NCI-H2196 (cell line): ENCODE measurements around the gene CMTM1.
"Not testable (repeated sequence)": the region's sequence is repeated elsewhere in the genome, so short reads cannot be mapped to it uniquely, and the experiment has no call there.

Experiments
- DNase-seq: peaks from one replicate; lab custom pipeline; 2025; ENCODE audit not compliant: unreplicated experiment; lab: John Stamatoyannopoulos, UW

CMTM1 gene

GRCh38 chr16:66561381-66562080 lies 4.7 kb upstream of the CMTM1 start:
- DNase-seq, result no peak

DNA sequence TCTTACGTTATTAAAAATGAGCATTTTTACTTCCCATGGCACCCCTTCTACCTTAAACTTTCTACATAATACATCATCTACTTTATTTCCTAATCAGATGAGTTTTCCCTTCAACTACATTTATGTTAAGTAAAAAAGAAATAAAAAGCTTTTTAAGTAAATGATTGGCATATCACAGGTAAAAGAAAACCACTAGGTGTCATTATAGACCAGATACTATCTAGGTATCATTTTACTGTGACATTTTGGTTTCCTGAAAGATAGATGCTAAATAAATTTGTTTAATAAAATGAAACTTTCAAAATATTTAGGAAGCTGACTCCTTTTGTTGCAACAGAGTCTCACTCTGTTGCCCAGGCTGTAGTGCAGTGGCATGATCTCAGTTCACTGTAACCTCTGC lies 3.8 kb upstream of the CMTM1 start:
- DNase-seq, result no peak

DNA sequence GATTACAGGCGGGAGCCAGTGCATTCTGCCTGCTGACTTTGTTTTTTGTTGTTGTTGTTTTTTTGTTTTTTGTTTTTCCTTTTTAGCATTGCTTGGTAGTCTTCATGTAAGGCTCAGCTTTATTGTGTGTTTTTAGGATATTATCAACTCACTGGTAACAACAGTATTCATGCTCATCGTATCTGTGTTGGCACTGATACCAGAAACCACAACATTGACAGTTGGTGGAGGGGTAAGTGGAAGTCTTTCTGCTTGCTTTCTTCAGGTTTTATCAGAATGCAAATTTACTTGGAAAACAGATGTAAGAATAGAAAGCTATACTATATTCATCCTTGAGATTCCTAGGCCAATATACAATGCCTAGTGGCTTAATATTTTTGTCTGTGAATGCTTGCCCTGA lies 3.3 kb upstream of the CMTM1 start:
- DNase-seq, result no peak

DNA sequence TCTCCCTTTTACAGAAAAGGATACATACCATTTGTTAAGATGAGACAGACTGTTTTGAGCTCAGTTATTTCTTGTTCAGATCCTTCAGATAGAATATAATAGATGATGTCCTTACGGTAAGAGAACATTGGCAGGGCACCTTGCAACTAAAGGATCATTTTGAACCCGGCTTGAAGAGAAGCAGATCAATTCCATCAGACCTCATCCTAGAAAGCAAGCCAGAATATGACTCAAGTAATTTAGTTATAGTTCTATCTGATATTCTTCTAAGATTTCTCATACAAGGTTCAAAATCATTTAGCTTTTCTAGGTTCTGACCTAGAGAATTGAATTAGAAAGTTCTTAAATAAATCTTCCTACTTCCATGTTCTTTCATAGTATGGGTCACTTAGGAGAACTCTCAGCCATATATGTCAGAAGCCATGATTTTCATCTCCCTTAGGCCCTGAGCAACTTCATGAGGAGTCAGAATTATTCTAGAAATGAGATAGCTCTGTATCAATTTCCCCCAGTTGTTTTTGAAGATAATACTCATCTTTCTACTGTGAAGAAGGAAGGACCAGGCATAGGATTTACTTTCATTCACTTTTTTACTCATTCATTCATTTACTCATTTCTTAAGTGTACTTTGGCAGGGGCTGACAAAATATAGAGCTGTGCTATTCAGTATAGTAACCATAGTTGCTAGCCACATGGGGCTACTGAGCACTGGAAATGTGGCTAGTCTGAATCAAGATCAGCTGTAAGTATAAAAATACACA lies 2.5 kb upstream of the CMTM1 start:
- no peak for DNase-seq

DNA sequence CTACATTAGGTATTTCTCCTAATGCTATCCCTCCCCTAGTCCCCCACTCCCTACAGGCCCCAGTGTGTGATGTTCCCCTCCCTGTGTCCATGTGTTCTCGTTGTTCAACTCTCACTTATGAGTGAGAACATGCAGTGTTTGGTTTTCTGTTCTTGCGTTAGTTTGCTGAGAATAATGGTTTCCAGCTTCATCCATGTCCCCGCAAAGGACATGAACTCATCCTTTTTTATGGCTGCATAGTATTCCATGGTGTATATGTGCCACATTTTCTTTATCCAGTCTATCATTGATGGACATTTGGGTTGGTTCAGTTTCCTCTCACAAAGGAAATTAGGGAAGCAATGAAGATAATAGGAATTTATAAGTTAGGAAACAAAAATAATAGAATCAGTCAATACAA lies 1.0 kb downstream of the CMTM1 start:
- DNase-seq, result not testable (repeated sequence)

GRCh38 chr16:66568355-66568754 lies 2.1 kb downstream of the CMTM1 start:
- no peak for DNase-seq

GRCh38 chr16:66569131-66569530 lies 2.9 kb downstream of the CMTM1 start:
- DNase-seq, result no peak

DNA sequence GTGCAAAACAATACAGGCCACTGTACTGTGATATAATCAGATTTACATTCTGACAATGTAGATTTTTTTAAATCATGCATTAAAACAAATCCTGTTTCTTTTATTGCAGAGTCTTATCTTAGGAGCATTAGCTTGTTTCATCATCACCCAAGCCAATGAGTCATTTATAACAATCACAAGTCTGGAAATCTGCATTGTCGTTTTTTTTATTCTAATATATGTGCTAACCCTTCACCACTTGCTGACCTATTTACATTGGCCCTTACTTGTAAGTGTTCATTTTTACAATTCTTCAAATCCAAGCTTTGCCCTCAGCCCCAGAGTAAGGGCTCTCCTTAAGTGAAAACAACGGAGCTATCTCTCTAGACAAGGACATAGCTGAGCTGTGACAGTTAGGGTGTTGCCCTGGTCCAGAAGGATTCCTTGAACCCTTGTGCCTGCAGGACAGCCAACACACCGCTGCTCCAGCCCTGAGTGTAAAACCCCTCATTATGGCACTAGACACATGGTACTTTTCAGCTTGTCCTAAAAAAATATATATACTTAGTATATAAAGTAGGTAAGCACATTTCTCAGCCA lies 3.7 kb downstream of the CMTM1 start:
- DNase-seq, result no peak

GRCh38 chr16:66572356-66572755 lies 6.1 kb downstream of the CMTM1 start:
- no peak for DNase-seq

DNA sequence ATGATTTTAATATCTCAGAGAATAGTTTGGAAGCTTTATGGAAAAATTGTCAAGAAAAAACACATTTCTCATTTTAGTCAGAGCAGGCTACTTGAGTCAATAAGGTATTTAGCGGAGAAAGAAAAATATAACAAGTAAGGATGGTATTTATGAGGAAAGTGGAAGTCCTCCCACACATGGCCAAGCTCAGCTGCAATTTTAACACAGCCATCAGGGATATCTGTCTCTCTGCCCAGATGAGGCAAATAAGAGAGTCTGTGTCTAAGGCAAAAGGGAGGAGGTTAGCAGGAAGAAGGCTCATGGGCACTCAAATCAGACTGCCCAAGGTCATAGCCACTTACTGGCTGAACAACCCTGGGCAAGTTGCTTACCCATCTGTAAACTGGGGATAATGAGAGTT lies 7.8 kb downstream of the CMTM1 start:
- DNase-seq, result no peak

GRCh38 chr16:66574531-66574930 lies 8.3 kb downstream of the CMTM1 start:
- no peak for DNase-seq

GRCh38 chr16:66575060-66575459 lies 8.8 kb downstream of the CMTM1 start:
- no peak for DNase-seq

DNA sequence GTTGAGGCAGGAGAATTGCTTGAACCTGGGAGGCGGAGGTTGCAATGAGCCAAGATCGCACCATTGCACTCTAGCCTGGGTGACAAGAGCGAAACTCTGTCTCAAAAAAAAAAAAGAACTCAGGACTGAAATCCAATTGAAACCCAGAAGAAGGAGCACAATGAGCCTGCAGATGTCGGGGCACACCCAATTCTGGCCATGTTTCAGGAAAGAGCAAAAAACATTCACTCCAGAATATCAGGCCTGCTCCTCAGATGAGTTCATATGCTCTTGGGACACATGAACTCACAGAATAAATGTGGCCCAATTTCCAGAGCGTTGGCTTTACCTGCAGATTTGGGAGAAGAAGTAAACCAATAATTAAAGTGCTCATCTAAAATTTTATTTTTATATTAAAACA lies 10.1 kb downstream of the CMTM1 start:
- no peak for DNase-seq

DNA sequence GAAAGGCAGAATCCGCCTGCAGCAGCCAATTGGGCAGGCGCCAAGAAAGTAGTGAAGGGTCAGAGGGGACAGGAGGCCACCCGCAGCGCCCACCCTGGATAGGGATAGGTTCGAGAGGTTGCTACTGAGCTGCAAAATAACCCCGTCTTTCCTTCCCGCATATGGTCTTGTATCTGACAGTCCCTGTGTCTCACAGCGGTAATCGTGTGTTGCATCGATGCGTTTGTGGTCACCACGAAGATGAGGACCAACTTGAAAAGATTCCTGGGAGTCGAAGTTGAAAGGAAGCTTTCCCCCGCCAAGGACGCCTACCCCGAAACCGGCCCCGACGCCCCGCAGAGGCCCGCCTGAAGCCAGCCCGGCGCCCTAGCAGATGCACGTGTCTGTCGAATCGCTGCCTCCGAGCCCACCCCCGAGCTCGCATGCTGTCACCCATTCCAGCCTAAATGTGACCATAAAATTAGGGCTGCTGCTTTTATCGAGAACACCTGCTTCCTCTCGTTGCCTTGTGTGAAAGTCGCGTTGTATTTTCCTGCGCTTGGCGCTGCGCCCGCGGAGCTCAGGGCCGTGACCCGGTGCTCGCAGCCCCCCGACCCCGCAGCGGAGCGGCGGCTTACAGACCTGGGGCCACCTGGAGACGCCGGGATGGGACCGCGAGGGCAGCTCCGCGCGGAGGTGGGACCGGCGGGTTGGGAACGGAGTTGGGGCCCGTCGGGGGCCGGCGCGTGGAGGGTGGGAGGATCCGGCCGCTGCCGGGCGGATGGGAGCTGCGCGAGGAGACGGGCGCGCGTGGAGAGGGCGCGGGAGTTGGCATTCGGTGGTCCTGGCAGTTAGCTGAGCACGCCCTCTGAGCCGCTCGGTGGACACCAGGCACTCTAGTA lies 12.7 kb downstream of the CMTM1 start, which contains the start of gene CMTM2:
Gene CMTM2, plus strand, starts transcription at position 813 of the 881 bp plus-strand sequence. CDS start 145 bp downstream, outside the sequence.
- no peak for DNase-seq

DNA sequence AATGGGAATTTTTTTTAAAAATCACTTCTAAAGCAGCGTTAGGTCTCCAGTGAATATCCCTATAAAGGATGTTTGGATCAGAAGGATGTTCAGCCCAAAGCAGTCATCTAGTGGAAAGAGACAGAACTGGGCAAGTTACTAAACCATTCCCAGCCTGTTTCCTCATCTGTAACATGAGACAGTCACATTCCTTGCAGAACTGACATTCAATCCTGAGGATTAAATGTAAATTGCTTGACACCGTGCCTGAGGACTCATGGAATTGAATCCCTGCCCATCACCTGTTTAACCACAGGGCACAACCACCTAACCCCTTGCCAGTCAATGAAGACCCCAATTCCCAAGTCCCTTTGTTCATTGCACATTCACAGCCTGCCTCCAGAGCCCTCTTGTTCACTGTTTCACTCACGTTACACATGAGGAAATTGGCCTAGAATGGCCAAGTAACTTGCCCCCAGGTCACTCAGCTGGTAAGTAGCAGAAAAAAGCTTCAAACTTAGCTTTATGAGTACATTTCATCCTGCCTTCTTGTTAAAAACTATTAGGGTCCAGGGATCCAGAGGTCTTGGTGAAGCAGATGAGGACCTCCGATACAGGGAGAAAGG lies 14.5 kb downstream of the CMTM1 start:
- no peak for DNase-seq

DNA sequence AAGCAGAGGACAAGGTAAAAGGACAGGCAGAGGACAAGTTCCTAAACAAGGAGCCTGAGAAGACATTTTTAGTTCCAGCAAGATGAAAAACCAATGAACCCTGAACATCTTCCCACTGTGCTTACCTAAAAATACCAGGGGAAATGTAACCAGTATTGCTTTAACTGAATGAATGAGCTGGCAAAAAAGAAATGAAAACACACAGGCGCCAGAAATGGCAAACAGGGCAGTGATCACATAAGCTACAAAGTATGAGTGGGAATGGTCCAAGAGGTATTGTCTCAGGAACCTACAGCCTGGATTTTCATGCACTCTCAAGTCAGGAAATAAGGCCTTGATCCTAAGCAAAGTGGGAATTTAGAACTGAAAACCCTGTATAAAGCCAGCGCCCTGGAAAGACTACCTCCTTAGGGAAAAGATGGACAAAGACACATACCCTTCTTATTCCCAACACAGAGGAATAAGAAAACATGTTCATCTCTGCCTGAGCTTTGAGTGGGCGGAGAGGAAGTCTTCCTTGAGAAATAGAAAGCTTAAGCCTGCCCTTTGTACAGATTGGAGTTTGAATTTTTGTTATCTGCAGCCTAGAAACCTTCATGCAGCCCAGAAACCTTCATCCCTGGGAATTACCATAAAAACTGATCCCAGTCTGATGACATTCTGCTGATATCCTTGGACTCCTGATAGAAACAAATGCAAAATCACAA lies 15.2 kb downstream of the CMTM1 start:
- DNase-seq, result no peak

DNA sequence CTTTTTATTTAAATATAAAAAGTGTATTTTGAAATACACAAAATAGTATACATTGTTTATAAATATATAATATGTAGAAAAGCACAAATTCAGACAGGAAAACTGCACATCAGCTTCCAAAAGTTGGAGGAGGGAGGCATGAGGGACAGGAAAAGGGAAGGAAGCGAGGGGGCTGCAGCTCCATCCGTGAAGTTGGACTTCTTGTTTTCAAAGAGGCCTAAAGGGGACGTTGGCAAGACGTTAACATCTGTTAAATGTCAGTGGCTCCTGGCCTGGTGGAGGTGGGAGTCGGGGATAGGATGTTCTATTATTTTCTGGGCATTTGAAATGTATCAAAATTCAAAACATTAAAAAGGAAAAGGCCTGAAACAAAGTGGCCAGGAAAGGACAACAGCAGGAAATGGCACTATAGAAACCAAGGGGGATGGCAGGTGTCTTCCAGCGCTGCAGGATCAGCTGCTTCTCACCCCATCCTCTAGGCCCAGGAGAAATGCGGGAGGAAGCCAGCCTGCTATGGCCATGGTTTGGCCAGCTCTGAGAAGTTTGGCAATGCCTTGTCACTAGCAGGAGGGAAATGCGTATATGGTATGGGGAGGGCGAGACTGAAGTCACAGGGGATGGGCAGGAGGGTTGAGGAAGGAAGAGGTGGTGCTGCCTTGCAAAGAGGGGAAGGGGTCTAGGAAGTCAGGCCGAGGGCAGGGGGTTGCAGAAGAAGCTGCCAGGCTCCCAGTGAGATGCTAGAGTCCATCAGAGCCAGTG lies 19.4 kb downstream of the CMTM1 start:
- DNase-seq, result no peak

GRCh38 chr16:66587881-66588600 lies 21.8 kb downstream of the CMTM1 start:
- no peak for DNase-seq
